HepG2 (cell line): ENCODE results near the gene MOCS1.

Experiments
- CTCF ChIP-seq: sonication (generic); formaldehyde crosslinking; IDR thresholded peaks from 2 replicates; pipeline ENCODE4 v1.5.0; 2020; ENCODE audit warnings: mild to moderate bottlenecking, missing genetic modification reagents, moderate library complexity
- HCFC1 ChIP-seq: fragments of 150-350 bp; IDR thresholded peaks from 2 replicates; pipeline ENCODE4 v1.6.1; 2014; ENCODE audit warnings: low read depth, low read length
- KDM1A ChIP-seq: IDR thresholded peaks from 2 replicates; pipeline ENCODE4 v1.6.1; 2016; ENCODE audit warnings: missing compliant biosample characterization
- MAX ChIP-seq: IDR thresholded peaks from 2 replicates; pipeline ENCODE4 v1.6.1; 2012; ENCODE audit warnings: inconsistent platforms
- MEIS2 ChIP-seq: sonication (generic); formaldehyde crosslinking; IDR thresholded peaks from 2 replicates; pipeline ENCODE4 v1.9.0; 2021; ENCODE audit warnings: mild to moderate bottlenecking, missing genetic modification reagents
- MTA3 ChIP-seq: sonication (generic); formaldehyde crosslinking; IDR thresholded peaks from 2 replicates; pipeline ENCODE4 v1.4.0; 2020; ENCODE audit warnings: missing genetic modification reagents
- MXI1 ChIP-seq: IDR thresholded peaks from 3 replicates; pipeline ENCODE4 v1.6.1; 2012; ENCODE audit warnings: low read depth, low read length, inconsistent platforms, borderline replicate concordance
- POLR2AphosphoS5 ChIP-seq: IDR thresholded peaks from 2 replicates; pipeline ENCODE4 v1.6.1; 2012; ENCODE audit warnings: low read depth, low read length
- REST ChIP-seq, 2 experiments: IDR thresholded peaks; 2 replicates each; pipeline ENCODE4 v1.6.1; 2011 to 2012; ENCODE audit warnings: low read length in 2 of 2, borderline replicate concordance in 1 of 2, low read depth in 1 of 2, mild to moderate bottlenecking in 1 of 2, moderate library complexity in 1 of 2
- SALL2 ChIP-seq: sonication (generic); formaldehyde crosslinking; IDR thresholded peaks from 2 replicates; pipeline ENCODE4 v1.8.1; 2023; ENCODE audit warnings: mild to moderate bottlenecking, missing genetic modification reagents, inconsistent platforms
- ZFP36 ChIP-seq: fragments of 150-350 bp; IDR thresholded peaks from 2 replicates; pipeline ENCODE4 v1.6.1; 2018; ENCODE audit warnings: borderline replicate concordance, low read length, low read depth; ENCODE audit not compliant: partially characterized antibody
- ZNF138 ChIP-seq: sonication (generic); formaldehyde crosslinking; IDR thresholded peaks from 2 replicates; pipeline ENCODE4 v1.5.0; 2020; ENCODE audit warnings: mild to moderate bottlenecking, low read depth, missing genetic modification reagents
- ZNF24 ChIP-seq: fragments of 450-650 bp; IDR thresholded peaks from 2 replicates; pipeline ENCODE4 v1.6.1; 2017; ENCODE audit warnings: antibody characterized with exemption, mild to moderate bottlenecking

- TF ChIP-seq CTCF: no peak
- no peak for TF ChIP-seq ZFP36
- TF ChIP-seq MXI1: no peak
- TF ChIP-seq KDM1A (CRISPR knock-in tag): no peak
- TF ChIP-seq MEIS2: no peak
- no peak for TF ChIP-seq HCFC1
- no peak for TF ChIP-seq REST (IDR thresholded peaks at IDR 0.05; ENCODE audit: borderline replicate concordance in 1 of 2, low read depth in 1 of 2, low read length in 2 of 2)
- no peak for TF ChIP-seq ZNF138
- TF ChIP-seq SALL2 (CRISPR knock-in tag): no peak
- TF ChIP-seq ZNF24: no peak
- no peak for TF ChIP-seq MAX
- TF ChIP-seq MTA3 (CRISPR knock-in tag): no peak
- TF ChIP-seq POLR2AphosphoS5: no peak
Measured at GRCh38 chr6:39913391-39913916, 20.8 kb downstream of the MOCS1 start.
